Endothelial cell of hepatic sinusoid (primary cell): ENCODE data around the gene ZMYM3.

Experiments
- in situ Hi-C: cut with HindIII; loops from 2 replicates; pipeline ENCODE4 v1.10.0; 2017; ENCODE audit warnings: low sequenced_read_pairs

Gene ZMYM3

GRCh38 chrX:71214604-71215337 lies 39.2 kb downstream of the ZMYM3 start:
- in situ Hi-C loops: no loop called here

GRCh38 chrX:71214152-71214551 lies 39.8 kb downstream of the ZMYM3 start:
- in situ Hi-C loops: no loop called here

GRCh38 chrX:71212536-71212935 lies 41.4 kb downstream of the ZMYM3 start:
- in situ Hi-C loops: no loop called here

DNA sequence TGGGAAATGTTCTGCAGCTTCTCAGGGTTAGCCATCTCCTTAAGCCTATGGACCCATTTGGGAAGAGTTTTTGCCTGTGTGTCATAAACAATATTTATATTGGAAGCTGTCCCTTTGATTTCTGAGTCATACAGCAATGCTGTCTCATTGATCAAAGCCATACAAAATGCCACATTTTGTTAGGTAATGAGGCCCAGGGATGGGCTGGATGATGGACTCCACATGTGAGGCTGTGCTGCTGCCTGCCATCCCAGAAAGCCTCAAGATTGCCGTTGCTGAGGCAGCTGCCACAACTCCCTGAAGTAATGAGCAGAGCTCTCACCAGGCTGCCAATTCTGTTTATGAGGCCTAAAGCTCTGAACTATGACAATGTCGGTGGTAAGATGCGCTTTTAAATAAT lies 43.1 kb downstream of the ZMYM3 start:
- in situ Hi-C loops: no loop called here

- in situ Hi-C loops: no loop called here
Measured at GRCh38 chrX:71199252-71200008, 54.5 kb downstream of the ZMYM3 start.

DNA sequence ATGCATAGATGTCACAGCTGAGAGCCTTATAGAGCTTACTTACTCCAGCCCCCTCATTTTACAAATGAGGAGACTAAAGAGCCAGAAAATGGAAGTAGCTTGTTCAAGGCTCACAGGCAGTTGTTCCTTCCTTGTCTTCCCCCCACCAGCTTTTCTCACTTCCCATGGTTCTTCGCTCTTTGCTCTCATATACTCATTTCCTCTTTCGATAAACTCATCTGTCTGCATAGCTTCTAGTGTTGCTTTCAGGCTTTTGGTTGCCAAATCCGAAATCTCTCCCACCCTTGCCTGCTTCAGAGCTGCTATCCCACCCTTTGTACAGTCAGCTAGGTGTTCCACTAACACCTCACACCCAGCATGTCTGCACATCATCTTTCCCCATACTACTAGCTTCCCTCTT lies 55.9 kb downstream of the ZMYM3 start:
- in situ Hi-C loops: no loop called here

DNA sequence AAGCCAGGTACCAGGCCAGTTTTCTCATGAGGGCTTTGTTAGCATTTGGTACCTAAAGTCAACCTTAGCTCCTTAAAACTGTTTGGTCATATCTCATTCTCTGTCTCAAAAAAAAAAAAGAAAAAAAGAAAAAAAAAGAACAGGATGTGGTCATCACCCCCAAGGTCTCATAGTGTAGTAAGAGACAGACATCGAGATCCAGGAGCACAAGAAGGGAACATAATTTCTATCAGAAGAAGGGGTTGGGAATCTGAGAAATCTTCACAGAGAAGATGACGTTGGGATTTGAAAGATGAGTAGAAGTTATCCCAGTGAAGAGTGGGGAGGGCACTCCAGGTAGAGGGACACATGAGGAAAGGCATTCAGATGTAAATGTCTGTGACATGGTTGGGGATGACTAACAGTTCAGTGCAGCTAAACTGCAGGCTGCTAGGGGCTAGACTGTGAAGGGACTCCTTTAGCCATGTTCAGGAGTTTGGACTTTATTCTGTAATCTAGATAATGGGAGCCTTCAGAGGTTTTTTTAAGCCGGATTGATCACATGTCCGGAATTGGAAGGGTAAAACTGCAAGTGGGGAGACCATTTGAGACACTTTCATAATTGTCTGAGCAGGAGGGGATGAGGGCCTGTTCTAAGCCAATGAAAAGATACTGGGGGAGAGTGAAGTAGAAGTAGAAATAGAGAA lies 57.8 kb downstream of the ZMYM3 start:
- in situ Hi-C loops: no loop called here

- in situ Hi-C loops: no loop called here
Measured at GRCh38 chrX:71191248-71191647, 62.7 kb downstream of the ZMYM3 start.
